ENCODE data around the gene CELSR3.
A peak's percentile ranks its signal among the peaks of the same experiment; 100 is the strongest.

Gene CELSR3

GRCh38 chr3:48599077-48599501 is 63.6 kb downstream of the CELSR3 start:
- no peak for DNase-seq (ENCODE audit: low spot score)

DNA sequence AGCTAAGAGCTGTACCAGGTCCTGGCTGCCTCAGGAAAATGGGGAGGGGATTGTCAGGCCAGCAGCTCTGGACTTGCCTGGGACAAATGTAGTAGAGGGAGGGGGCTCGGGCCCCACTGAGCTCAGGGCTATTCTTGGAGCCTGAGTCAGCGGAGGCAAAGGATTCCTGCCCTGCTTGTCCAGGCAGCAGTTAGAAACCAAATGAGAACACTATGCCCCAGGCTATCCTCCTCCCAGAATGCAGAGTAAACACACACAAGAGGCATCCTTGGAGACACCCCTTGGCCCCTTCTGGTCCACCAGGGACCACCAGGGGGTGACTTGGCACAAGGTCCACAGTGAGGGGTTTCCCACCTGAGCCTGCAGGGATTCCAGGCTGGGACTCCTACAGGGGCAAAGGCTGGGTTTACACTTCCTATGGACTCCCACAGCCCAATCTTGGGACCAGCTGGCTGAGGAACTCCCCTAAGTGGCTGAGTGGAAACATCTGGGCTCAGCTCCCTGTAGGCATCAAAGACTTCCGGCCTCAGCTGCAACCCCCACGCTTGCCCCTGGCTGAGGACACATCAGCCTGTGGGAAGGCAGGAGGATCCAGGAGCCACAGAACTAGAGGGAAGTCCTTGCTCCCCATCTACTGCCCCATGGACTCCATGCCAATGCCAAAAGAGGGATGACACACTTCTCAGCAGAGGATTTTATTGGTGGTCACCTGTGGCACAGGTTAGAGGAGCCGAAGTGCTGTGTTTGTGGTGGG is 64.2 kb downstream of the CELSR3 start:
- DNase-seq (ENCODE audit: low spot score), result peak; percentile 92

DNA sequence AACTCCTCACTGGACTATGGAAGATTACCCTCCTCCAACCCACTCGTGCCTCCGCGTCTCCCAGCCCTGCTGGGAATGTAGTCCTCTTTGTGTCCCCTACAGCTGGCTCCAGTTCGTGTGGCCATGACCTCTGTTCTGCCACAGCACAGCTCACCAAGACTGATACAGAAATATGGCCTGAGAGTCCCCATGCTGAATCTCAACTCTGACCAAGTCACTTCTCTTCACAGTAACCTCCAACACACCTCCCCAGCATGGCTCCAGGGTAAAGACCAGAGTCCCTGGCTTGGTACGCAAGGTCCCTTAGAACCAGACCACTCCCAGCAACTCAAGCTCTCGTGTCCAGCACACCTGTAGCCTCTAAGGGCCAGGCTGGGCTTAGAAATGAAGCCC is 65.3 kb downstream of the CELSR3 start:
- DNase-seq (ENCODE audit: low spot score), result no peak

DNA sequence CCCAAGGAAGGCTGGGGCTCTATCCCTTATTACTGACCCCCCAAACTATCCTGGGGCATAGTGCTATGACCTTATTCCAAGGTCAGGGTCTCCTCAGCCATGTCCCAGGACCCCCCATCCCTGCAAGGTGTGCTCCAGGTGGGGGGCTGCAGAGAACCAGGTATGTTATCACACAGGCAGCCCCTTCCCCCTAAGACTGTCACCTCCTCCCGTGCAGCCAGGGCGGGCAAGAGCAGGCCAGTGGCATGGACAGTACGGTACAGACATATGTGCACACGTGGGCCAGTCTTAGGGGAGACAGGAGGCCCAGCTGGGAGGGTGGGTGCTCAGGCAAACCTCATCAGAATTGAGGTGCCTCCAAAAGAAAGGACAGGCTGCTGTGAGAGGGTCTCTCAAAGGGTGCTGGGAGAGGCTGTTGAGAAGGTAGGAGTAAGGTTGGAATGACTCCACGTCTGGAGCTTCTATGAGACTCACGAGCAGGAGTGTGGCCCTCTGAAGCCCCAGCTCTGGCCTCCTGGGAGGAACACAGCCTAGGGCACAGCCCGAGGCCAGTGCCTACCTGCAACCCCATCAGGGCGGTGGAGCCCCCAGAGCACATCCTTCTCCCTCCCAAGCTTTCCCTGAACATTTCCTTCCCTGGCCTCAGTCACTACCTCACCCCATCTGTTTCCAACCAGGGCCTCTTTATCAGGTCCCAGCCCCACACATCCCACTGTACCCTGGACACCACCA is 65.8 kb downstream of the CELSR3 start:
- no peak for DNase-seq (ENCODE audit: low spot score)

- no peak for DNase-seq (ENCODE audit: low spot score)
These were observed 66.5 kb downstream of the CELSR3 start for GRCh38 chr3:48596157-48596556.

DNA sequence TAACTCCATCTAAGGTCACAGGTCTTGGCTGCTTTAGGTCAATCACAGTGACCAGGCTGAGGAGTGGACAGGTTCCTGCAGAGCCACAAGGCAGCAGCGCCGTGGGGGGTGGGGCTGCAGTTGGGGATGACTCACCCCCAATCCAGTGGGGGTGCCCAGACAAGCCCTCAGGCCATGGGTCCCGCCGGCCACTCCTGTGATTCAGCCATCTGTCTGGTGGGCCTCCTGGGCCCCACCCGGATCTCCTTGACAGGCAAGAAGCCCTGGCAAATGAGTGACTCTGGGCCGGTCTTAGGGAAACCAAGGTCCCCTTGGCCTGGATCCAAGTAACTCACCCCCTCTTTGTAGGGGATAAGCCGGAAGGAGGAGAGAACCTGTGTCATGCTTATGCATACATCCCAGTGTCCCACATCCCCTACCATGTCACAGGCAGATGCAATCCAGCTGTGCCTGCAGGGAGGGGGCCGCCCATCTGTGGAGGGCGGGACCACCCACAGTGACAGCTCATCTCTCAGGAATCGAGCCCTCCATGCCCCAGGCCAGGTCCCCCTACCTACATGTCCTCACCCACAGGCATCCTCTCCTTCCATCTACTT is 67.1 kb downstream of the CELSR3 start:
- DNase-seq (ENCODE audit: low spot score), result peak; percentile 95

DNA sequence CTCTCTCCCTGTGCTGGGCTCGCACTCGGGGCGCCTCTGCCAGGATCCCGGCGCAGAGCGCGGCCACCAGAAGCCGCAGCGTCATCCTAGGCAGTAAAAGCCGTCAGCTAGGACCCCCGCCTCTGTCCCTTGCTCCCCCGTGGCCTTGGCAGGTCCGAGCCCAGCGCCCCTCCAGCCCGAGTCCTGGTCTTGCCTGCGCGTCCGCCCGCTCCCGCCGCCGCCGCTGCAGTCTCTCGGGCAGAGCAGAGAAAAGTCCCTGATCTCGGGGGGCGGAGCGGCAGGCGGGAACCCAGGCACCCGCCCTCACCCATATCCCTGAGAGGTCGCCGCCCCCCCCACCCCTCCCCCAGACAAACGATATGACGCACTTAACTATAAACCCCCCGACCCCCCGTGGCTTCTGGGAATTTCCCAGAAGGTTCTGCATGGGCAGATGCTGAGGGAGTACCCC is 67.6 kb downstream of the CELSR3 start, which contains the start of gene COL7A1:
COL7A1 (minus strand) TSS at position 255 of the 451 bp plus-strand sequence; CDS start at position 85, 170 bp downstream.
- DNase-seq (ENCODE audit: low spot score), result peak; percentile 55

DNA sequence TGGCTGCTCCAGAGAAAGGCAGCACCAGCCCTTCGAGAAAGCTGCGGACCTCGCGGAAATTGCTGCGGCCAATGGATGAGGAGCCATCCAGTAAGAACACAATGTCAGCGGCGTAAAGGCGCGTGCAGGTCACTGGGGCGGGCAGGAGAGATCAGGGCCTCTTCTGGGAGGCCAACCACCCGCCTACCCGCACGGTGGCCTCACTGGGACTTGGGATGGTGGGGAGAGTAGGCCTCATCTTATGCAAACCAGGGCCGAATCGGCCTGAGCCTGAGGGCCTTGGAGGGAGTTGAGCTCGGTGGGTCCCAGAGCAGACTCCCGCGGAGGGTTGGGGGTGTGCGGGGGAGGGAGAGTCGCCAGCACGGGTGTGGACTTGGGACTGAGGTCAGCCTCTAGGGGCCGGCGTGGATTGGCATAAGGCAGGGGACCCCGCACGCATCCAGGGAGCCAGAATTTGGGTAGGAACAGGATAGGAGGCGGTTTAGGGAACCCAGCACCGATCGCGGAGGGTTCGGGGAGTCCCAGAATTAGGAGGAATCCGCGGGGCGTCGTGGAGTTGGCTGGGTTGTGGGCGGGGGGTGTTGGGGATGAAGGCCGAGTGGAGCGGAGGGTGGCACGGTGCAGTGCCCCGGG is 68.2 kb downstream of the CELSR3 start:
- peak; percentile 61 for DNase-seq (ENCODE audit: low spot score)

DNA sequence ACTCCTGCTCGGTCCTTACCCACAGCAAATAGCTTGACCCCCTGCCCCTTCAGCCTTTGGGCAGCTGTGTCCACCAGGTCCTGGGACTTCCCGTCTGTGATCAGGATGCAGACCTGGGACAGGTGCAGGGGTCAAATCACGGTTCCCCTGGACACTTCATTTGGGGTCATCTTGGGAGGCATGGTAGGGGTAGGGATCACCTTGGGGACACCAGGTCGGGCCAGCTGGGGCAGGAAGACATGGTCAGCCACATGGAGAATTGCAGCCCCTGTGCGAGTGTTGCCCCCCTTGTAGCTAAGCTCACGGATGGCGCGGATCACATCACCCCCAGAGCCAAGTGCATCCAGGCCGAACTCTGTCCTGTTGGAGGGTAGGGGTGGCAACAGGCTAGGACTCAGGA is 69.3 kb downstream of the CELSR3 start:
- no peak for DNase-seq (ENCODE audit: low spot score)

- no peak for DNase-seq (ENCODE audit: low spot score)
These were observed 70.1 kb downstream of the CELSR3 start for GRCh38 chr3:48592519-48593087.

DNA sequence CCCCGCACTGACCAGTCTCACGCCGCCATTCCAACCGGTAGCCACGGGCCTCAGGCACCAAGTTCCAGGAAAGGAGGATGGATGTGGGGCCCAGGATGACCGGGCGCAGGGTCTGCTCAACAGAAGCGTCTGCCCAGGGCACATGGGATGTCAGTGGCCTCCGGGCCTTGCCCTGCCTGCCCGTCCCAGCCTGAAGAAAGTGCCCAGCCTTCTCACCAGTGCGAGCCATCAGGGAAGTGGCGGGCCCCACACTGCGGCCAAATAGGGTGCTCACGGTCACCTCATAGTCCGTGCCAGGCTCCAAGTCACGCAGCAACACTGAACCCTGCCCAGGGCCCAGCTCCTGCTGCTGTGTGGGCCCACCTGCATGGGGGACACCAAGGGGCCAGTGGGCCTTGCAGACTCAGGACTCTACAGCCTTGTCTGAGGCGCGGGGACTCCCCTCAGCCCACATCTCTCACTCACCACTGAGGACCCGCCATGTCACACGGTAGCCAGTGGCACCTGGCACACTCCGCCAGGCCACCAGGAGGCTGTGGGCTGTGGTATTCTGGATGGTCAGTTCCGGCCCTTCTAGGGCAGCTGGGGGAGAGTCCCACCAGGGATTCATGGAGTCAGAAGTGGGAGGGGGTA is 70.7 kb downstream of the CELSR3 start:
- no peak for DNase-seq (ENCODE audit: low spot score)

DNA sequence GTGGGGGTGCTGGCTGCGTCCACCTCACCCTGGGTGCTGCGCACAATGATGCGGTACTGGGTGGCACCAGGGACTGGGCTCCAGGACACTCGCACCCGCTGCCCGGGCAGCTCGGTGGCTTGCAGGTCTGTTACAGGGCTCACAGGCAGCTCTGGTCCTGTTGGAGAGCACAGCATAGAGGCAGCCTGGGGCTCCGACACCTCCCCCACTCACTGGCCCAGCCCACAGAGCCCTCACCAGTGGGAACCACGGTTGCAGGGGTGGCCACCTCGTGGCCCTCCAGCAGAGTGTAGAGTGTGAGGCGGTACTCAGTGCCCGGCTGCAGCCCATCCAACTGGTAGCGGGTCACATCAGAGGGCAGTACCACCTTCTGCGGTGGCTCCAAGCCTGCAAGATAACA is 71.2 kb downstream of the CELSR3 start:
- no peak for DNase-seq (ENCODE audit: low spot score)

- DNase-seq (ENCODE audit: low spot score), result no peak
These were observed 74.5 kb downstream of the CELSR3 start for GRCh38 chr3:48588230-48588629.

GRCh38 chr3:48587686-48588085 is 75.0 kb downstream of the CELSR3 start:
- DNase-seq (ENCODE audit: low spot score), result no peak

Measured in AG20443 (cell line).